Vagina (tissue), 2 donors: ENCODE results near the gene PRKAG2.

Experiments
- CTCF ChIP-seq, 3 experiments: fragments of 450-650 bp in 2 of 3; fragments of 200-600 bp in 1 of 3; sonication (generic) in 1 of 3; IDR thresholded peaks; one replicate each; pipeline ENCODE4 v1.5.1; 2017 to 2019; ENCODE audit warnings: antibody characterized with exemption in 3 of 3, mild to moderate bottlenecking in 2 of 3, moderate library complexity in 2 of 3
- POLR2A ChIP-seq, 2 donors: fragments of 450-650 bp; IDR thresholded peaks; one replicate each; pipeline ENCODE4 v1.6.1; 2017; ENCODE audit warnings: antibody characterized with exemption in 2 of 2, mild to moderate bottlenecking in 2 of 2, moderate library complexity in 2 of 2

- TF ChIP-seq CTCF (IDR thresholded peaks at IDR 0.05), result no peak
- no peak for TF ChIP-seq POLR2A (IDR thresholded peaks at IDR 0.05)
These were observed 186.3 kb downstream of the PRKAG2 start for GRCh38 chr7:151690606-151691005.
